H9 (cell line): ENCODE data around the gene FAM222B. TPM values are rescaled to one million over a fixed set of nuclear protein-coding genes. Genes with fewer than 3 reads are reported as not detected.

Experiments
- DNase-seq: peaks from one replicate; pipeline ENCODE4 v3.0.0-alpha.2; 2017
- H2AFZ ChIP-seq: one replicate; pipeline ENCODE4 v1.6.1; 2013; ENCODE audit warnings: mild to moderate bottlenecking, low read length, control low read depth, moderate library complexity
- H2AK5ac ChIP-seq: 2 replicates; pipeline ENCODE4 v1.6.1; 2013; ENCODE audit warnings: low read length, control low read depth, mixed read lengths; ENCODE audit not compliant: insufficient read length
- H2BK120ac ChIP-seq: one replicate; pipeline ENCODE4 v1.6.1; 2013; ENCODE audit warnings: low read depth, mild to moderate bottlenecking, low read length, control low read depth, inconsistent platforms; ENCODE audit not compliant: poor library complexity, severe bottlenecking
- H2BK12ac ChIP-seq: 2 replicates; pipeline ENCODE4 v1.6.1; 2013; ENCODE audit warnings: low read length, control low read depth, mixed read lengths, low read depth; ENCODE audit not compliant: insufficient read length
- H2BK15ac ChIP-seq: 2 replicates; pipeline ENCODE4 v1.6.1; 2013; ENCODE audit warnings: low read depth, low read length, control low read depth
- H2BK20ac ChIP-seq: one replicate; pipeline ENCODE4 v1.6.1; 2013; ENCODE audit warnings: low read depth, mild to moderate bottlenecking, low read length, control low read depth, inconsistent platforms; ENCODE audit not compliant: poor library complexity, severe bottlenecking
- H2BK5ac ChIP-seq: 2 replicates; pipeline ENCODE4 v1.6.1; 2013; ENCODE audit warnings: low read length, control low read depth, mixed read lengths; ENCODE audit not compliant: insufficient read length
- H3K14ac ChIP-seq: 2 replicates; pipeline ENCODE4 v1.6.1; 2013; ENCODE audit warnings: low read length, control low read depth; ENCODE audit not compliant: insufficient read depth
- H3K18ac ChIP-seq: 2 replicates; pipeline ENCODE4 v1.6.1; 2013; ENCODE audit warnings: low read depth, mild to moderate bottlenecking, mixed read lengths, low read length, control low read depth; ENCODE audit not compliant: insufficient read length
- H3K23ac ChIP-seq: 2 replicates; pipeline ENCODE4 v1.6.1; 2013; ENCODE audit warnings: low read length, control low read depth, mixed read lengths, low read depth; ENCODE audit not compliant: insufficient read length
- H3K23me2 ChIP-seq: 2 replicates; pipeline ENCODE4 v1.6.1; 2013; ENCODE audit warnings: low read depth, mild to moderate bottlenecking, mixed read lengths, low read length, control low read depth; ENCODE audit not compliant: insufficient read length, poor library complexity, severe bottlenecking
- H3K27ac ChIP-seq: 2 replicates; pipeline ENCODE4 v1.5.1; 2013; ENCODE audit warnings: low read length, control low read depth, mixed read lengths, low read depth; ENCODE audit not compliant: insufficient read length
- H3K27me3 ChIP-seq: 2 replicates; pipeline ENCODE4 v1.6.1; 2013; ENCODE audit warnings: low read length, control low read depth, inconsistent platforms; ENCODE audit not compliant: insufficient read depth
- H3K4ac ChIP-seq: 2 replicates; pipeline ENCODE4 v1.6.1; 2013; ENCODE audit warnings: low read depth, mild to moderate bottlenecking, control low read depth, inconsistent platforms, low read length, moderate library complexity
- H3K4me1 ChIP-seq: 2 replicates; pipeline ENCODE4 v1.6.1; 2013; ENCODE audit warnings: low read length, control low read depth, inconsistent platforms; ENCODE audit not compliant: insufficient read depth
- H3K4me2 ChIP-seq: 2 replicates; pipeline ENCODE4 v1.6.1; 2013; ENCODE audit warnings: low read length, control low read depth, mixed read lengths; ENCODE audit not compliant: insufficient read length, insufficient read depth
- H3K56ac ChIP-seq: 2 replicates; pipeline ENCODE4 v1.6.1; 2013; ENCODE audit warnings: low read depth, mild to moderate bottlenecking, mixed read lengths, low read length, control low read depth; ENCODE audit not compliant: insufficient read length
- H3K79me1 ChIP-seq: 2 replicates; pipeline ENCODE4 v1.6.1; 2013; ENCODE audit warnings: low read depth, mild to moderate bottlenecking, moderate library complexity, low read length, control low read depth, inconsistent platforms; ENCODE audit not compliant: insufficient read depth, poor library complexity, severe bottlenecking
- H3K79me2 ChIP-seq: 2 replicates; pipeline ENCODE4 v1.6.1; 2013; ENCODE audit warnings: low read length, control low read depth, inconsistent platforms; ENCODE audit not compliant: insufficient read depth
- H3K9ac ChIP-seq: 2 replicates; pipeline ENCODE4 v1.6.1; 2013; ENCODE audit warnings: low read length, control low read depth, mixed read lengths; ENCODE audit not compliant: insufficient read length; ENCODE audit errors: extremely low read depth
- H3K9me3 ChIP-seq: one replicate; pipeline ENCODE4 v1.6.1; 2013; ENCODE audit warnings: low read depth, low read length, inconsistent platforms; ENCODE audit not compliant: control insufficient read depth
- H3T11ph ChIP-seq: one replicate; pipeline ENCODE4 v1.6.1; 2013; ENCODE audit warnings: mild to moderate bottlenecking, low read length, control low read depth, inconsistent platforms
- H4K20me1 ChIP-seq: one replicate; pipeline ENCODE4 v1.6.1; 2013; ENCODE audit not compliant: control insufficient read depth, insufficient read length, insufficient read depth
- H4K5ac ChIP-seq: 2 replicates; pipeline ENCODE4 v1.6.1; 2013; ENCODE audit warnings: low read depth, mild to moderate bottlenecking, mixed read lengths, low read length, control low read depth; ENCODE audit not compliant: insufficient read length
- H4K8ac ChIP-seq: replicated peaks from 2 replicates; pipeline ENCODE4 v1.6.1; 2013; ENCODE audit warnings: low read length, control low read depth, mixed read lengths, low read depth; ENCODE audit not compliant: insufficient read length
- H4K91ac ChIP-seq: 2 replicates; pipeline ENCODE4 v1.6.1; 2013; ENCODE audit warnings: low read depth, mild to moderate bottlenecking, moderate library complexity, mixed read lengths, low read length, control low read depth; ENCODE audit not compliant: insufficient read length
- H3K27ac Mint-ChIP-seq, 3 experiments: 2 replicates in 2 of 3; 3 replicates in 1 of 3; pipeline ENCODE4 v1.8.0; 2020 to 2021; ENCODE audit warnings: mixed read lengths in 3 of 3, mild to moderate bottlenecking in 1 of 3, moderate library complexity in 1 of 3
- H3K27me3 Mint-ChIP-seq: 2 replicates; pipeline ENCODE4 v1.8.0; 2021; ENCODE audit warnings: low read depth, mild to moderate bottlenecking, moderate library complexity, mixed read lengths
- H3K36me3 Mint-ChIP-seq, 3 experiments: 2 replicates in 2 of 3; 3 replicates in 1 of 3; pipeline ENCODE4 v1.8.0; 2020 to 2021; ENCODE audit warnings: low read depth in 3 of 3, mixed read lengths in 3 of 3; ENCODE audit not compliant: insufficient read depth in 1 of 3
- H3K4me1 Mint-ChIP-seq, 2 experiments: 2 replicates each; pipeline ENCODE4 v1.8.0; 2020; ENCODE audit warnings: mixed read lengths in 2 of 2
- H3K4me3 Mint-ChIP-seq, 2 experiments: 2 replicates in 1 of 2; 3 replicates in 1 of 2; pipeline ENCODE4 v1.8.0; 2020 to 2021; ENCODE audit warnings: mild to moderate bottlenecking in 2 of 2, mixed read lengths in 2 of 2, moderate library complexity in 1 of 2
- H3K9me3 Mint-ChIP-seq, 2 experiments: 2 replicates in 1 of 2; 3 replicates in 1 of 2; pipeline ENCODE4 v1.8.0; 2020; ENCODE audit warnings: mild to moderate bottlenecking in 2 of 2, mixed read lengths in 2 of 2, moderate library complexity in 1 of 2
- WGBS: extraction: QIAGEN DNeasy Blood & Tissue Kit; methylation state at CpG from one replicate; pipeline ENCODE4 v1.1.7; 2013; ENCODE audit warnings: missing lambda C conversion rate, low lambda C conversion rate, mixed read lengths; ENCODE audit not compliant: insufficient read length; ENCODE audit errors: extremely low coverage; 5-methylcytosine and 5-hydroxymethylcytosine counted together
- total RNA-seq: library from RNA; stranded (reverse); gene quantifications from 2 replicates; pipeline ENCODE4 v1.2.1, GENCODE V29; 2021
- TF ChIP-seq, protein P1 (sequence below): fragments of 200-600 bp; sonication (generic); conservative IDR thresholded peaks from 3 replicates; pipeline ENCODE4 v1.8.0; 2021; ENCODE audit warnings: antibody characterized with exemption, mild to moderate bottlenecking

Gene FAM222B
- total RNA-seq, 1 experiment from 2014 or later, result 76.1 TPM

DNA sequence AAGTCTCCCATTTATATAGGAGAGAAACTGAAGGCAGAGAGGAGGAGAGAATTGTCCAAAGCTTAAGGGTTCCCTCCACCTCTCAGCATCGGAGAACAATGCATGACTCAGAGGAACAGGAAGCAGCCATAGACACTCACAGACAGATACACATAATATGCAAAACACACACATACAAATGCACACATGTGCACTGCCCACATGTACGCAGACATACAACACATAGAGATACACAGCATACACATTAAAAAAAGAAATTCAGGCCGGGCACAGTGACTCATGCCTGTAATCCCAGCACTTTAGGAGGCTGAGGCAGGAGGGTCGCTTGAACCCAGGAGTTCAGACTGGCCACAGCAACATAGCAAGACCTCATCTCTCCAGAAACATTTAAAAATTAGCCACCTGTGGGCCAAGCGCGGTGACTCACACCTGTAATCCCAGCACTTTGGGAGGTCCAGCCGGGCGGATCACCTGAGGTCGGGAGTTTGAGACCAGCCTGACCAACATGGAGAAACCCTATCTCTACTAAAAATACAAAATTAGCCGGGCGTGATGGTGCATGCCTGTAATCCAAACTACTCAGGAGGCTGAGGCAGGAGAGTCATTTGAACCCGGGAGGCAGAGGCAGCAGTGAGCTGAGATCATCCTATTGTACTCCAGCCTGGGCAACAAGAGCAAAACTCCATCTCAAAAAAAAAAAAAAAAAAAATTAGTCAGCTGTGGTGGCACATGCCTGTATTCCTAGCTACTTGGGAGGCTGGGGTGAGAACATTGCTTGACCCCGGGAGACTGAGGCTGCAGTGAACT is 23.6 kb upstream of the FAM222B start:
- Mint-ChIP-seq H3K4me1 (peaks cover 14 to 23% of the 10 kb centered on the region in 2 experiments), H3K27ac (no peak overlapping the region; a peak in 1 of 7 replicates), H3K4me3 (no peak overlapping the region), H3K27me3 (peaks cover 8% of the 10 kb centered on the region), H3K9me3 (no peaks in the 10 kb centered on the region), H3K36me3 (peaks cover 0 to 5% (median 0%) of the 10 kb centered on the region in 3 experiments; a peak in 1 of 7 replicates)
- peaks cover 3% of the 10 kb centered on the region for H3K23me2 ChIP-seq
- H3K4me2 ChIP-seq, result no peak overlapping the region
- H3K14ac ChIP-seq, result no peak overlapping the region
- no peak overlapping the region for H3K56ac ChIP-seq
- DNase-seq, result no peak
- H3K79me2 ChIP-seq, result no peaks in the 10 kb centered on the region
- H3K27me3 ChIP-seq, result no peaks in the 10 kb centered on the region
- H2BK12ac ChIP-seq, result no peak overlapping the region
- no peak overlapping the region for H2BK5ac ChIP-seq
- H2AFZ ChIP-seq, result no peak overlapping the region
- no peak overlapping the region for H2BK120ac ChIP-seq
- H2BK20ac ChIP-seq, result no peak overlapping the region
- no peak overlapping the region for H3T11ph ChIP-seq
- no peak overlapping the region for H3K23ac ChIP-seq
- no peak overlapping the region for H4K91ac ChIP-seq
- whole genome bisulfite sequencing, result no CpG with 5 or more reads among the region's 13 CpGs
- H3K9ac ChIP-seq, result no peak overlapping the region
- H3K27ac ChIP-seq, result no peak overlapping the region
- TF ChIP-seq, protein P1, sequence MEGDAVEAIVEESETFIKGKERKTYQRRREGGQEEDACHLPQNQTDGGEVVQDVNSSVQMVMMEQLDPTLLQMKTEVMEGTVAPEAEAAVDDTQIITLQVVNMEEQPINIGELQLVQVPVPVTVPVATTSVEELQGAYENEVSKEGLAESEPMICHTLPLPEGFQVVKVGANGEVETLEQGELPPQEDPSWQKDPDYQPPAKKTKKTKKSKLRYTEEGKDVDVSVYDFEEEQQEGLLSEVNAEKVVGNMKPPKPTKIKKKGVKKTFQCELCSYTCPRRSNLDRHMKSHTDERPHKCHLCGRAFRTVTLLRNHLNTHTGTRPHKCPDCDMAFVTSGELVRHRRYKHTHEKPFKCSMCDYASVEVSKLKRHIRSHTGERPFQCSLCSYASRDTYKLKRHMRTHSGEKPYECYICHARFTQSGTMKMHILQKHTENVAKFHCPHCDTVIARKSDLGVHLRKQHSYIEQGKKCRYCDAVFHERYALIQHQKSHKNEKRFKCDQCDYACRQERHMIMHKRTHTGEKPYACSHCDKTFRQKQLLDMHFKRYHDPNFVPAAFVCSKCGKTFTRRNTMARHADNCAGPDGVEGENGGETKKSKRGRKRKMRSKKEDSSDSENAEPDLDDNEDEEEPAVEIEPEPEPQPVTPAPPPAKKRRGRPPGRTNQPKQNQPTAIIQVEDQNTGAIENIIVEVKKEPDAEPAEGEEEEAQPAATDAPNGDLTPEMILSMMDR, result no peak
- no peak overlapping the region for H2BK15ac ChIP-seq
- no peaks in the 10 kb centered on the region; the same call in 1 of the 2 replicates for H3K4me1 ChIP-seq
- no peak overlapping the region for H2AK5ac ChIP-seq
- H4K8ac ChIP-seq, result no peak overlapping the region
- H3K18ac ChIP-seq, result no peak overlapping the region
- no peaks in the 10 kb centered on the region for H4K20me1 ChIP-seq
- no peaks in the 10 kb centered on the region for H3K9me3 ChIP-seq
- H4K5ac ChIP-seq, result no peak overlapping the region
- no peaks in the 10 kb centered on the region for H3K79me1 ChIP-seq
- H3K4ac ChIP-seq, result no peak overlapping the region
